Posterior cingulate gyrus (tissue), 11 donors: ENCODE data around the gene RAB7A.

ENCODE experiments used
- DNase-seq, 10 donors: peaks; one replicate each; pipeline versions ENCODE4 v3.0.0 to v3.0.0-alpha.2; 2020 to 2021; ENCODE audit warnings: mixed read lengths in 3 of 10
- intact Hi-C: fragments of 100-400 bp; cut with DNase I; formaldehyde crosslinking; loops from one replicate; pipeline ENCODE4 v1.15.1; 2023

Gene RAB7A

DNA sequence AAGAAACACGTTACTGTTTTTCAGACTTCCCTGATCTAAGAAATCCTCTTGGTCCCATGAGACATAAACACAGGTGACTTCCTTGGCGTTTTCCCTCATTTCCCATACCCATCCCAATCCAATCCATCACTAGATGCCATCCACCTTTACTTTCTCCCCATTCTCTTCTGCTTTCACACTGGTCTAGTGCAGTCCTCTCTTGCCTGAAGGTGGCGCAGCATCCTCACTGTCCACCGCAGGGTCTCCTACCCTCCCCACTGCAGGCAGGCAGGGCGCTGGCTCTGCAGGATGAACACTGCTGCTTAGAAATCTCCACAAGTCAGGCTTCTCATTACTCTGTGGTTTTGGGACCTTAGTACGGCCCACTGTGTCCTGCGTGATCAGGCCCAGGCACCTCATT, 58.2 kb downstream of the RAB7A start:
- intact Hi-C loops: loop anchor here (1.0 kb wide), 1 partner anchor 62 kb away; no protein-coding TSS in a partner anchor
- peak; percentile 22 to 95 (median 63) for DNase-seq

DNA sequence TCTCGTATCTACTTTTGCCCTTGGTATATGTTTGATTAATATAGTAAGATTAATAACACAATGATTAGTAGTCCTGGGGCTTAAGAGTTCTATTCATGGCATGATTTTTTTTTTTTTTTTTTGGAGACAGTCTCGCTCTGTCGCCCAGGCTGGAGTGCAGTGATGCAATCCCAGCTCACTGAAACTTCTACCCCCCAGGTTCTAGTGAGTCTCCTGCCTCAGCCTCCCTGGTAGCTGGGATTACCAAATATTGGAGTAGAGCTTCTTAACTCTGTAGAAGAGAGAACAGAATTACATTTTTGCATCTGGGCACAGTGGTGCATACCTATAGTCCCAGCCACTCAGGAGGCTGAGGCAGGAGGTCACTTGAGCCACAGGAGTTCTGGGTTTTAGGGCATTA, 58.9 kb downstream of the RAB7A start:
- intact Hi-C loops: loop anchor here (1.0 kb wide), 1 partner anchor 61 kb away; no protein-coding TSS in a partner anchor
- DNase-seq: no peak

GRCh38 chr3:128786434-128787020, 60.5 kb downstream of the RAB7A start:
- DNase-seq: no peak
- intact Hi-C loops: no loop called here

DNA sequence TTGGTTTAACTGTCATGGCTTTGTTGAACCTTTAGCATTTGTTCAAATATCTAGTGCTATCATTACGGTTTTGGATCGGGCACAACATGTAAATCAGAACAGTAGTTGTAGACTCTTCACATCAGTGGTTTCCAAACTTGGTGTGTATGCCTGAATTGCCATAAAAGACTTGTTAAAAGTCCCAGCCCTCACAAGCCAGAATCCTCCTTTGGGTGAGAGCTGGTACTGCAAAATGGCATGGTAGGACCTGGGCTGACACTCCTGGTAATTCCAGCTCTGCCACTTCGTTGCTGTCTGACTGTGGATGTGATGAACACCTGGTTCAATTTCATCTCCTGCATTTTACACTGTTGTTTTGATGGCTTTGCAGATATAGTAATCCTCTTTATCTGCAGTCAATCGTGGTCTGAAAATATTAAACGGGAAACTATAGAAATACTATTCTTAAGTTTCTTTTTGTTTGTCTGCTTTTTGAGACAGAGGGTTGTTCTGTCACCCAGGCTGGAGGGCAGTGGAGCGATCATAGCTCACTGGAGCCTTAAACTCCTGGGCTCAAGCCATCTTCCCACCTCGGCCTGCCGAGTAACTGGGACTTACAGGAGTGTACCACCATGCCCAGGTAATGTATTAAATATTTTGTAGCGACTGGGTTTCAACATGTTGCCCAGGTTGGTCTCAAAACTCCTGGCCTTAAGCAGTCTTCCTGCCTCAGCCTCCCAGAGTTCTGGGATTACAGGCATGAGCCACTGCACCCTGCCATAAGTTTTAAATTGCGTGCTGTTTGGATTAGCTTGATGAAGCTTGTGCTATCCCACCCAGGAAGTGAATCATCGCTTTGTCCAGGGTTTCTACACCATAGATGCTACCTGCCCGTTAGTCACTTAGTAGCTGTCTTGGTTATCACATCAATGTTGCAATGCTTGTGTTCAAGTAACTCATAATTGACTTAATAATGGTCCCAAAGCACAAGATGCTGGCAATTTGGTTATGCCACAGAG, 61.6 kb downstream of the RAB7A start:
- intact Hi-C loops: no loop called here
- DNase-seq: no peak

GRCh38 chr3:128788268-128788869, 62.4 kb downstream of the RAB7A start:
- intact Hi-C loops: no loop called here
- no peak for DNase-seq

GRCh38 chr3:128794067-128794768, 68.2 kb downstream of the RAB7A start:
- DNase-seq: no peak
- intact Hi-C loops: no loop called here

GRCh38 chr3:128794770-128795649, 69.0 kb downstream of the RAB7A start:
- intact Hi-C loops: loop anchor here (5.0 kb wide), 1 partner anchor 113 kb away; no protein-coding TSS in a partner anchor
- peak in 4 of 10 donors; percentile 15 to 90 (median 40) for DNase-seq

DNA sequence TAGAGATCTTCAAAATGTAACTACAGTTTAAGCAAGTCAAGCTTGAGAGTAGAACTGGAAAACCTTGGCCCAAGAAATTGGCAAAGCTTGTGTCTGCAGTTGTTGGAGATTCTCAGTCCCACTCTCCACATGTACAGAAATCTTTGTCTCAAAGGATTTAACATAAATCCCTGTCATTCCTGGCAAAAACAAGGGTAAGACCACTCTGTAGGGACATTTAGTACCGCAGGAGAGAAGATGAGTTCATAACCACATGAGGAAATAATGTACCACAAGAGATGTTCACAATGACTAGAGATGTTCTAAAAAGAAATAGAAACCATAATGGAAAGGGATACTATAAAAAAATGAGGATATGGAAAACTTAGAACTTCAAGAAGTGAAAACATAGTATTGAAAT, 73.7 kb downstream of the RAB7A start:
- DNase-seq: no peak
- intact Hi-C loops: loop anchor here (5.0 kb wide), 1 partner anchor 117 kb away; no protein-coding TSS in a partner anchor

GRCh38 chr3:128800241-128801187, 74.5 kb downstream of the RAB7A start:
- DNase-seq: peak in 8 of 10 donors; percentile 38 to 88 (median 62)
- intact Hi-C loops: no loop called here

GRCh38 chr3:128801779-128802380, 75.9 kb downstream of the RAB7A start:
- intact Hi-C loops: no loop called here
- DNase-seq: peak in 1 of 10 donors; percentile 31

GRCh38 chr3:128803307-128803706, 77.3 kb downstream of the RAB7A start:
- intact Hi-C loops: no loop called here
- no peak for DNase-seq

GRCh38 chr3:128804017-128804810, 78.2 kb downstream of the RAB7A start:
- no peak for DNase-seq
- intact Hi-C loops: no loop called here

- intact Hi-C loops: no loop called here
- no peak for DNase-seq
These were observed 78.8 kb downstream of the RAB7A start for GRCh38 chr3:128804811-128805155.

DNA sequence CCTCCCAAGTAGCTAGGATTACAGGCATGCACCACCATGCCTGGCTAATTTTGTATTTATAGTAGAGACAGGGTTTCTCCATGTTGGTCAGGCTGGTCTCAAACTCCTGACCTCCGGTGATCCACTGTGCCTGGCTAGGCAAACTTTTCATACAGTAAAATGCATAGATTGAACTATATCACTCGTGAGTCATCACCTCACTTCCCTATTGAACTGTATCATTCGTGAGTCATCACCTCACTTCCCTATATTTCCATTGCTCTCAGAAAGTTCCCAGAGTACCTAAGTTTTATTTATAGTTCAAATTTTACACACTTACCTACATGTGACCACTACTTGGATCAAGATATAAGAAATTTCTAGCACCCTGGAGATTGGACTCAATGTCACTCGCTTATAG, 79.8 kb downstream of the RAB7A start:
- intact Hi-C loops: no loop called here
- DNase-seq: no peak

DNA sequence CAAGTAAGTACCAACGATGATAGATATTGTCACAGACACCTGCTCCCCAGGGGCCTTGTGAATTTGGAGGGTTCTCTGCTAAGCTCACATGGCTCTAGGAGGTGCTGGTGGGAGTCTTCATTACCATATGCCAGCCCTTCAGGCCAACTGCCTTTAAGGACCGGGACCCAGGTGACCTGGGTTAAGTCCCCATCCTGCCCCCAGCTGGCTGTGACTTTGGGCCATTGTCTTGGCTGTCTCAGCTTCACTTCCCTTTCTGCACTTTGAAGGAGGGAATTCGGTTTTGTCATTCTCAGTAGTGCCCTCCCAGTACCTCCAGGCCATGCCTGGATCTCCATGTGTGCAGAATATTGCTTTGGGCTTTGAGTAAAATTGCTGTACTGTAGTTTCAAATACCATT, 80.6 kb downstream of the RAB7A start:
- intact Hi-C loops: no loop called here
- no peak for DNase-seq

GRCh38 chr3:128807186-128807830, 81.3 kb downstream of the RAB7A start:
- intact Hi-C loops: no loop called here
- no peak for DNase-seq

DNA sequence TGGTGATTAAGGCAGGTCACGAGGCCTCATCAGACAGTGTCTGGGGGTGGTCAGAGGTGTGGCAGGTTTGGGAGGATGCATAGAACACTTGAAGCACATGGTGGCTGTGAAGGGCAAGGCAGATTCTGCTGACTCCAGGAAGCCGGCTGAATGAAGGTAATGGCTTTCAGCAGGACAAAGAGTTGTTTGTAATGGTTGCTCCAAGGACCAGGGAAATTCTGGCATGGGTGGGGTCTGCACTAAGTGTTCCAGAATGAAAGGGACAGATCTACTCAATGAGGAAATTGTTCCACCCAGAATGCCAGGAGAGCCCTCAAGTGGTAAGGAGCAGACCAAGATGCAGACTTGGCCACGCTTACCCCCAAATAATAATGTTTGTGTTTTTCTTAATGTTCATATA, 82.7 kb downstream of the RAB7A start:
- intact Hi-C loops: no loop called here

More for the DNA sequence above, 82.7 kb downstream of the RAB7A start:
- no peak for DNase-seq
